ENCODE data around the gene GBE1.

- TF ChIP-seq CTCF (conservative IDR thresholded peaks at IDR 0.05 in 1 of 2, IDR thresholded peaks at IDR 0.05 in 1 of 2; ENCODE audit: low read depth in 1 of 2, low read length in 2 of 2) (no peak), EZH2 (IDR thresholded peaks at IDR 0.05; ENCODE audit: low read length, missing control alignments) (no peak)
These were observed 68.7 kb downstream of the GBE1 start for GRCh38 chr3:81692766-81693165.
